Measurements from ENCODE around the gene CDKAL1.

CDKAL1 gene

GRCh38 chr6:20700375-20700774 is 166.1 kb downstream of the CDKAL1 start:
- Histone ChIP-seq H3K9ac (ENCODE audit: low read depth in 1 of 2, low read length in 2 of 2) (no peak overlapping the region), H3K4me3 (ENCODE audit: low read depth in 1 of 2, low read length in 2 of 2) (no peak overlapping the region), H3K4me1 (ENCODE audit: control insufficient read depth in 1 of 2, insufficient read depth in 2 of 2, low read length in 2 of 2) (no peaks in the 10 kb centered on the region), H3K36me3 (ENCODE audit: control insufficient read depth in 1 of 2, insufficient read depth in 2 of 2, low read length in 2 of 2) (no peaks in the 10 kb centered on the region), H3K27ac (ENCODE audit: low read depth, low read length) (no peak overlapping the region), H3K27me3 (ENCODE audit: control insufficient read depth in 1 of 2, insufficient read depth in 2 of 2, low read length in 2 of 2) (no peaks in the 10 kb centered on the region), H3K9me3 (ENCODE audit: control insufficient read depth in 1 of 2, low read length in 2 of 2) (no peaks in the 10 kb centered on the region)

GRCh38 chr6:20702366-20702765 is 168.1 kb downstream of the CDKAL1 start:
- H3K4me3 ChIP-seq (ENCODE audit: low read depth in 1 of 2, low read length in 2 of 2): no peak overlapping the region
- no peaks in the 10 kb centered on the region for H3K4me1 ChIP-seq (ENCODE audit: control insufficient read depth in 1 of 2, insufficient read depth in 2 of 2, low read length in 2 of 2)
- H3K27ac ChIP-seq (ENCODE audit: low read depth, low read length): no peak overlapping the region
- H3K27me3 ChIP-seq (ENCODE audit: control insufficient read depth in 1 of 2, insufficient read depth in 2 of 2, low read length in 2 of 2): no peaks in the 10 kb centered on the region
- no peaks in the 10 kb centered on the region for H3K36me3 ChIP-seq (ENCODE audit: control insufficient read depth in 1 of 2, insufficient read depth in 2 of 2, low read length in 2 of 2)
- H3K9me3 ChIP-seq (ENCODE audit: control insufficient read depth in 1 of 2, low read length in 2 of 2): no peaks in the 10 kb centered on the region
- H3K9ac ChIP-seq (ENCODE audit: low read depth in 1 of 2, low read length in 2 of 2): no peak overlapping the region

GRCh38 chr6:20703049-20703448 is 168.8 kb downstream of the CDKAL1 start:
- H3K27ac ChIP-seq (ENCODE audit: low read depth, low read length): no peak overlapping the region
- H3K9ac ChIP-seq (ENCODE audit: low read depth in 1 of 2, low read length in 2 of 2): no peak overlapping the region
- no peak overlapping the region for H3K4me3 ChIP-seq (ENCODE audit: low read depth in 1 of 2, low read length in 2 of 2)
- H3K36me3 ChIP-seq (ENCODE audit: control insufficient read depth in 1 of 2, insufficient read depth in 2 of 2, low read length in 2 of 2): no peaks in the 10 kb centered on the region
- H3K27me3 ChIP-seq (ENCODE audit: control insufficient read depth in 1 of 2, insufficient read depth in 2 of 2, low read length in 2 of 2): no peaks in the 10 kb centered on the region
- no peaks in the 10 kb centered on the region for H3K4me1 ChIP-seq (ENCODE audit: control insufficient read depth in 1 of 2, insufficient read depth in 2 of 2, low read length in 2 of 2)
- no peaks in the 10 kb centered on the region for H3K9me3 ChIP-seq (ENCODE audit: control insufficient read depth in 1 of 2, low read length in 2 of 2)

- no peak overlapping the region for H3K4me3 ChIP-seq (ENCODE audit: low read depth in 1 of 2, low read length in 2 of 2)
- H3K9me3 ChIP-seq (ENCODE audit: control insufficient read depth in 1 of 2, low read length in 2 of 2): no peaks in the 10 kb centered on the region
- no peak overlapping the region for H3K27ac ChIP-seq (ENCODE audit: low read depth, low read length)
- no peaks in the 10 kb centered on the region for H3K4me1 ChIP-seq (ENCODE audit: control insufficient read depth in 1 of 2, insufficient read depth in 2 of 2, low read length in 2 of 2)
- no peaks in the 10 kb centered on the region for H3K27me3 ChIP-seq (ENCODE audit: control insufficient read depth in 1 of 2, insufficient read depth in 2 of 2, low read length in 2 of 2)
- no peak overlapping the region for H3K9ac ChIP-seq (ENCODE audit: low read depth in 1 of 2, low read length in 2 of 2)
- H3K36me3 ChIP-seq (ENCODE audit: control insufficient read depth in 1 of 2, insufficient read depth in 2 of 2, low read length in 2 of 2): no peaks in the 10 kb centered on the region
These were observed 170.2 kb downstream of the CDKAL1 start for GRCh38 chr6:20704325-20705025.

GRCh38 chr6:20705741-20706140 is 171.5 kb downstream of the CDKAL1 start:
- H3K4me3 ChIP-seq (ENCODE audit: low read depth in 1 of 2, low read length in 2 of 2): no peak overlapping the region
- no peaks in the 10 kb centered on the region for H3K4me1 ChIP-seq (ENCODE audit: control insufficient read depth in 1 of 2, insufficient read depth in 2 of 2, low read length in 2 of 2)
- H3K9me3 ChIP-seq (ENCODE audit: control insufficient read depth in 1 of 2, low read length in 2 of 2): no peaks in the 10 kb centered on the region
- no peak overlapping the region for H3K9ac ChIP-seq (ENCODE audit: low read depth in 1 of 2, low read length in 2 of 2)
- H3K27me3 ChIP-seq (ENCODE audit: control insufficient read depth in 1 of 2, insufficient read depth in 2 of 2, low read length in 2 of 2): no peaks in the 10 kb centered on the region
- H3K27ac ChIP-seq (ENCODE audit: low read depth, low read length): no peak overlapping the region
- H3K36me3 ChIP-seq (ENCODE audit: control insufficient read depth in 1 of 2, insufficient read depth in 2 of 2, low read length in 2 of 2): no peaks in the 10 kb centered on the region

- H3K4me1 ChIP-seq (ENCODE audit: control insufficient read depth in 1 of 2, insufficient read depth in 2 of 2, low read length in 2 of 2): no peaks in the 10 kb centered on the region
These were observed 172.1 kb downstream of the CDKAL1 start for GRCh38 chr6:20706238-20706938.

GRCh38 chr6:20706939-20707485 is 172.8 kb downstream of the CDKAL1 start:
- no peaks in the 10 kb centered on the region for H3K36me3 ChIP-seq (ENCODE audit: control insufficient read depth in 1 of 2, insufficient read depth in 2 of 2, low read length in 2 of 2)
- no peaks in the 10 kb centered on the region for H3K27me3 ChIP-seq (ENCODE audit: control insufficient read depth in 1 of 2, insufficient read depth in 2 of 2, low read length in 2 of 2)
- H3K4me3 ChIP-seq (ENCODE audit: low read depth in 1 of 2, low read length in 2 of 2): no peak overlapping the region
- H3K9ac ChIP-seq (ENCODE audit: low read depth in 1 of 2, low read length in 2 of 2): no peak overlapping the region
- H3K9me3 ChIP-seq (ENCODE audit: control insufficient read depth in 1 of 2, low read length in 2 of 2): no peaks in the 10 kb centered on the region
- no peak overlapping the region for H3K27ac ChIP-seq (ENCODE audit: low read depth, low read length)
- H3K4me1 ChIP-seq (ENCODE audit: control insufficient read depth in 1 of 2, insufficient read depth in 2 of 2, low read length in 2 of 2): no peaks in the 10 kb centered on the region

More at GRCh38 chr6:20706238-20706938, 172.1 kb downstream of the CDKAL1 start:
- Histone ChIP-seq H3K4me3 (ENCODE audit: low read depth in 1 of 2, low read length in 2 of 2) (no peak overlapping the region), H3K36me3 (ENCODE audit: control insufficient read depth in 1 of 2, insufficient read depth in 2 of 2, low read length in 2 of 2) (no peaks in the 10 kb centered on the region), H3K27me3 (ENCODE audit: control insufficient read depth in 1 of 2, insufficient read depth in 2 of 2, low read length in 2 of 2) (no peaks in the 10 kb centered on the region), H3K9me3 (ENCODE audit: control insufficient read depth in 1 of 2, low read length in 2 of 2) (no peaks in the 10 kb centered on the region), H3K27ac (ENCODE audit: low read depth, low read length) (no peak overlapping the region), H3K9ac (ENCODE audit: low read depth in 1 of 2, low read length in 2 of 2) (no peak overlapping the region)

- Histone ChIP-seq H3K36me3 (ENCODE audit: control insufficient read depth in 1 of 2, insufficient read depth in 2 of 2, low read length in 2 of 2) (no peaks in the 10 kb centered on the region), H3K27ac (ENCODE audit: low read depth, low read length) (no peak overlapping the region), H3K27me3 (ENCODE audit: control insufficient read depth in 1 of 2, insufficient read depth in 2 of 2, low read length in 2 of 2) (no peaks in the 10 kb centered on the region), H3K4me3 (ENCODE audit: low read depth in 1 of 2, low read length in 2 of 2) (no peak overlapping the region), H3K4me1 (ENCODE audit: control insufficient read depth in 1 of 2, insufficient read depth in 2 of 2, low read length in 2 of 2) (no peaks in the 10 kb centered on the region), H3K9ac (ENCODE audit: low read depth in 1 of 2, low read length in 2 of 2) (no peak overlapping the region), H3K9me3 (ENCODE audit: control insufficient read depth in 1 of 2, low read length in 2 of 2) (no peaks in the 10 kb centered on the region)
These were observed 173.6 kb downstream of the CDKAL1 start for GRCh38 chr6:20707870-20708269.

GRCh38 chr6:20708367-20709124 is 174.3 kb downstream of the CDKAL1 start:
- Histone ChIP-seq H3K27ac (ENCODE audit: low read depth, low read length) (no peak overlapping the region), H3K27me3 (ENCODE audit: control insufficient read depth in 1 of 2, insufficient read depth in 2 of 2, low read length in 2 of 2) (no peaks in the 10 kb centered on the region), H3K9me3 (ENCODE audit: control insufficient read depth in 1 of 2, low read length in 2 of 2) (no peaks in the 10 kb centered on the region), H3K36me3 (ENCODE audit: control insufficient read depth in 1 of 2, insufficient read depth in 2 of 2, low read length in 2 of 2) (no peaks in the 10 kb centered on the region), H3K4me3 (ENCODE audit: low read depth in 1 of 2, low read length in 2 of 2) (no peak overlapping the region), H3K4me1 (ENCODE audit: control insufficient read depth in 1 of 2, insufficient read depth in 2 of 2, low read length in 2 of 2) (no peaks in the 10 kb centered on the region), H3K9ac (ENCODE audit: low read depth in 1 of 2, low read length in 2 of 2) (no peak overlapping the region)

- Histone ChIP-seq H3K27me3 (ENCODE audit: control insufficient read depth in 1 of 2, insufficient read depth in 2 of 2, low read length in 2 of 2) (no peaks in the 10 kb centered on the region), H3K9ac (ENCODE audit: low read depth in 1 of 2, low read length in 2 of 2) (no peak overlapping the region), H3K4me3 (ENCODE audit: low read depth in 1 of 2, low read length in 2 of 2) (no peak overlapping the region), H3K36me3 (ENCODE audit: control insufficient read depth in 1 of 2, insufficient read depth in 2 of 2, low read length in 2 of 2) (no peaks in the 10 kb centered on the region), H3K27ac (ENCODE audit: low read depth, low read length) (no peak overlapping the region), H3K9me3 (ENCODE audit: control insufficient read depth in 1 of 2, low read length in 2 of 2) (no peaks in the 10 kb centered on the region), H3K4me1 (ENCODE audit: control insufficient read depth in 1 of 2, insufficient read depth in 2 of 2, low read length in 2 of 2) (no peaks in the 10 kb centered on the region)
These were observed 175.2 kb downstream of the CDKAL1 start for GRCh38 chr6:20709451-20709850.
